Naive thymus-derived CD8-positive, alpha-beta T cell (primary cell): ENCODE results near the gene POU2F1. TPM values are rescaled to one million over a fixed set of nuclear protein-coding genes. Genes with fewer than 3 reads are reported as not detected.

Experiments
- ATAC-seq, 2 donors: fragments of 150-1000 bp; cut with Tn5 transposase in 1 of 2; sonication (Bioruptor Pico), chemical (Tn5 transposase) in 1 of 2; 1 replicate in 1 of 2; 2 replicates in 1 of 2; pipeline ENCODE4 v1.10.0; 2021; ENCODE audit warnings: mild to moderate bottlenecking in 2 of 2, moderate library complexity in 2 of 2
- POLR2A ChIA-PET: fragments of 350-600 bp; sonication (Branson Sonifier 250); formaldehyde crosslinking; loops from one replicate; lab custom pipeline; 2021; ENCODE audit warnings: antibody characterized with exemption; lab: Charles Lee
- DNase-seq, 10 donors: peaks; one replicate each; pipeline versions ENCODE4 v3.0.0 to v3.0.0-alpha.2; 2020 to 2022
- H3K27ac Mint-ChIP-seq, 10 donors: one replicate each; pipeline ENCODE4 v1.8.0; 2020 to 2022; ENCODE audit warnings: mild to moderate bottlenecking in 10 of 10, mixed read lengths in 10 of 10, moderate library complexity in 4 of 10, inconsistent platforms in 1 of 10
- H3K27me3 Mint-ChIP-seq, 5 donors: one replicate each; pipeline ENCODE4 v1.8.0; 2021 to 2022; ENCODE audit warnings: mixed read lengths in 5 of 5
- H3K36me3 Mint-ChIP-seq, 3 donors: one replicate each; pipeline ENCODE4 v1.8.0; 2020 to 2022; ENCODE audit warnings: mixed read lengths in 3 of 3, mild to moderate bottlenecking in 2 of 3, inconsistent platforms in 1 of 3
- H3K4me1 Mint-ChIP-seq, 4 donors: one replicate each; pipeline ENCODE4 v1.8.0; 2021 to 2022; ENCODE audit warnings: mixed read lengths in 4 of 4
- H3K4me3 Mint-ChIP-seq, 10 donors: one replicate each; pipeline ENCODE4 v1.8.0; 2020 to 2022; ENCODE audit warnings: mild to moderate bottlenecking in 10 of 10, mixed read lengths in 10 of 10, moderate library complexity in 6 of 10, inconsistent platforms in 1 of 10
- H3K9me3 Mint-ChIP-seq, 9 donors: one replicate each; pipeline ENCODE4 v1.8.0; 2020 to 2022; ENCODE audit warnings: mixed read lengths in 9 of 9, mild to moderate bottlenecking in 3 of 9, inconsistent platforms in 1 of 9, moderate library complexity in 1 of 9
- polyA plus RNA-seq, 3 donors: library from polyadenylated mRNA; unstranded; fragments of 300-500 nt; fragmentation: Illumina TruSeq; gene quantifications; one replicate each; pipeline ENCODE4 v1.2.3, GENCODE V29; 2021
- total RNA-seq, 8 experiments: library from RNA in 2 of 8; stranded (reverse) in 2 of 8; gene quantifications; one replicate each; pipeline ENCODE4 v1.2.3 and lab custom pipeline; 2021 to 2026

The POU2F1 gene
- total and polyA plus RNA-seq, 5 experiments from 2014 or later, result 5.0 to 22.9 (median 9.8) TPM

DNA sequence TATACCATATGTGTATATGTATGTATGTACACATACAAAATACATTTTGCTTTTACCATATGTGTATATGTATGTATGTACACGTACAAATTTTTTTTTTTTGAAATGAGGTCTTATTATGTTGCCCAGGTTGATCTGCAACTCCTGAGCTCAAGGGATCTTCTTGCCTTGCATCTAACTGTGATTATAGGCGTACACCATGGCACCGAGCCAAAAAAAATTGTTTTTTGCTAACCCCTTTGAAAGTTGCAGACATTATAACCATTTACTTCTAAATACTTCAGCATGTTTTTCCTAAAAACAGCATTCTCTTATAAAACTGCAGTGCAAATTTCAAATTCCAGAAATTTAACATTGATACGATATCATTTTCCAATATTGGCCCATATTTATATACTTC is 147.0 kb downstream of the POU2F1 start:
- Mint-ChIP-seq H3K4me1 (peaks cover 0 to 5% (median 1%) of the 10 kb centered on the region in 4 donors), H3K36me3 (peaks cover 0 to 40% (median 20%) of the 10 kb centered on the region in 3 donors), H3K27me3 (no peaks in the 10 kb centered on the region), H3K9me3 (no peaks in the 10 kb centered on the region), H3K4me3 (no peak overlapping the region), H3K27ac (no peak overlapping the region)
- POLR2A ChIA-PET, result interaction anchor here (0.6 kb wide), 1 partner anchor 17 kb away, joined by 3 read pairs; no protein-coding TSS in a partner anchor
- DNase-seq, result no peak
- ATAC-seq, result no peak

DNA sequence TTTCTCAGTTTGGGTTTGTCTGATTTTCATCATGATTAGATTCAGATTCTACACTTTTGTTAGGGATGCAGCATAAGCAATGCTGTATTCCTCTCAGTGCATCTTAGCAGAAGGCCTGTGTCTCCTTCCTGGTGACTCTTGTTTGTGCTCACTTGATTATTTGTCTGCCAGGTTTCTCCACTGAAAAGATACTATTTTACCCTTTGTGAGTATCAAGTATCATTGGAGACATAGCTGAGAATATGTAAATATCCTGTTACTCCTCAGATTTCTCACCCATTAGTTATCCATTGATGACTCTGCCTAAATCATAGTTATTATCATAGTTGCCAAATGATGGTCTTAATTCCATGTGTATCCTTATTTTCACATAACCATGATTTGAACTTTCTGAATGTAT is 148.5 kb downstream of the POU2F1 start:
- no peaks in the 10 kb centered on the region for H3K27me3 Mint-ChIP-seq
- ATAC-seq, result no peak
- H3K36me3 Mint-ChIP-seq, result peaks cover 0 to 53% (median 23%) of the 10 kb centered on the region in 3 donors
- H3K9me3 Mint-ChIP-seq, result no peaks in the 10 kb centered on the region
- peak overlapping the region in 1 of 10 donors; percentile 3 for H3K27ac Mint-ChIP-seq
- no peak overlapping the region for H3K4me3 Mint-ChIP-seq
- peaks cover 0 to 5% (median 0%) of the 10 kb centered on the region in 4 donors for H3K4me1 Mint-ChIP-seq
- POLR2A ChIA-PET, result no interaction called here
- DNase-seq, result no peak

DNA sequence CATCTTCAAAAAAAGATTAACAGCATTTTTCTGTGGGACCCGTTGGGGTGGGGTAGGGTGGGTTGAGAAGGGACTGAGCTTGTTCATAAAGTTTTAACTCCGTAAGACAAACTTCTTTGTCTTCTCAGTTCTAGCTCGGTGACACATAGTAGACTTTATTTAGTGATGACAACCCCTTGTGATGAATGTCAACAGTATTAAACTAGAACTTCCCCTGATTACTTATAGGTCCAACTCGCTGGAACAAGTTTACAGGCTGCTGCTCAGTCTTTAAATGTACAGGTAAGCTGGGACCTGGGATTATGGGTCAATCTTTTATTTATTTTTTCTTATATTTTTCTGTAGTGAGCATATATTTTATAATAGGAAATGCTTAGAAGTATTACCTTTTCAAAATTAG is 149.2 kb downstream of the POU2F1 start:
- no peaks in the 10 kb centered on the region for H3K27me3 Mint-ChIP-seq
- no peaks in the 10 kb centered on the region for H3K9me3 Mint-ChIP-seq
- H3K27ac Mint-ChIP-seq, result peak overlapping the region in 1 of 10 donors; percentile 20
- no peak for DNase-seq
- H3K4me1 Mint-ChIP-seq, result peaks cover 0 to 5% (median 0%) of the 10 kb centered on the region in 4 donors
- POLR2A ChIA-PET, result no interaction called here
- peaks cover 0 to 57% (median 25%) of the 10 kb centered on the region in 3 donors for H3K36me3 Mint-ChIP-seq
- no peak overlapping the region for H3K4me3 Mint-ChIP-seq
- no peak for ATAC-seq

DNA sequence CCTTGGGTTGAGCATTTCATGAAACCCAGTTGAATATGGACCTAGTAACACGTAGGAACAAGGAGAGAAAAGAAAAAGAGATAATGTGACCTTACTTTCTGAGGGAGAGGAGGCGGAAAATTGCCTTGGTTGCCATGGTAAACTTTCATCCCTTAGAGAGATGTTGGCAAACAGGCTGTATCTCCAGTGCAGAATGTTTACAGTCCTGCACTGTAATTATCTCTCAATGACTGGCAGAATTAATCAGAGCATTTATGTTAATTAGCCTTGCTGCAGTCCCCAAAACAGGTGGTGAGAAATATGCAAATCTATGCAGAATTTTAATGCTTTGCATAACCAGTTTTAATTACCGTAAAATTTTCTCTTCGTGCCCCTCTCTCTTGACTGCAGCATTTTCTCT is 150.3 kb downstream of the POU2F1 start:
- H3K27ac Mint-ChIP-seq, result no peak overlapping the region
- no peaks in the 10 kb centered on the region for H3K27me3 Mint-ChIP-seq
- peaks cover 0 to 5% (median 0%) of the 10 kb centered on the region in 4 donors for H3K4me1 Mint-ChIP-seq
- no peak for ATAC-seq
- no peaks in the 10 kb centered on the region for H3K9me3 Mint-ChIP-seq
- no peak overlapping the region for H3K4me3 Mint-ChIP-seq
- no peak for DNase-seq
- POLR2A ChIA-PET, result no interaction called here
- peaks cover 0 to 58% (median 21%) of the 10 kb centered on the region in 3 donors for H3K36me3 Mint-ChIP-seq

DNA sequence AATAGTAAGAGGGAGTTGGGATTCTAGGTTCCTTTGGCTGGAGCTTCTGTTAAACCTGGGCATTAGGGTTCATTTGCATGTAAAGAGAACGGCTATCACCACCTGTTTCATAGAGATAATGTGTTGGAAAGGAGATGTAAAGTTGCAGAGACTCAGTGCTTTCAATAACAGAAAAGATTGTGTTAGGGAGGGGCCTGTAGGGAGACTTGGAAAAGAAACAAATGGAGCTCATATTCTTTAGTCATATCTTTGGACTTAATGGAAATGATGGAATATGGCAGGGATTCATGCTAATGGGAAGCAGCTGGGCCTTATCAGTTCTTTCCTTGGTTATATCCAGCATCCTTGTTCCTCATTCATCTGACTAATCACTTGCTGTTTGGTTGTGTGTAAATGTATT is 152.7 kb downstream of the POU2F1 start:
- Mint-ChIP-seq H3K4me3 (no peak overlapping the region), H3K4me1 (peaks cover 0 to 5% (median 0%) of the 10 kb centered on the region in 4 donors), H3K9me3 (no peaks in the 10 kb centered on the region), H3K36me3 (peaks cover 6 to 67% (median 24%) of the 10 kb centered on the region in 3 donors), H3K27ac (no peak overlapping the region), H3K27me3 (no peaks in the 10 kb centered on the region)
- POLR2A ChIA-PET, result no interaction called here
- ATAC-seq, result no peak
- no peak for DNase-seq

DNA sequence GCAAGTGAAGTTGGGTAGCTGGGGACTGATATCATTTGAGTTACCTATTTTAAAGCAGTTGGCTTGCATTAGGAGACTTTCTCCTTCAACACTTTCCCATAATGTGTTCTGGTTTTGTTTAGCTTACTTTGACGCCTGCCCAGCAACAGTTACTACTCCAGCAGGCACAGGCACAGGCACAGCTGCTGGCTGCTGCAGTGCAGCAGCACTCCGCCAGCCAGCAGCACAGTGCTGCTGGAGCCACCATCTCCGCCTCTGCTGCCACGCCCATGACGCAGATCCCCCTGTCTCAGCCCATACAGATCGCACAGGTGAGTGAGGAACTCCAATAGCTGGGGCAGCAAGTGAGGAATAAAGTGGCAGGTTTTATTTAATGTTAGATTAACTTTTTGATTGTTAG is 153.3 kb downstream of the POU2F1 start:
- no peaks in the 10 kb centered on the region for H3K27me3 Mint-ChIP-seq
- ATAC-seq (no peak), DNase-seq (no peak)
- H3K4me1 Mint-ChIP-seq, result peaks cover 0 to 2% (median 0%) of the 10 kb centered on the region in 4 donors
- POLR2A ChIA-PET, result no interaction called here
- H3K9me3 Mint-ChIP-seq, result no peaks in the 10 kb centered on the region
- H3K36me3 Mint-ChIP-seq, result peaks cover 6 to 73% (median 26%) of the 10 kb centered on the region in 3 donors
- no peak overlapping the region for H3K4me3 Mint-ChIP-seq
- H3K27ac Mint-ChIP-seq, result no peak overlapping the region

DNA sequence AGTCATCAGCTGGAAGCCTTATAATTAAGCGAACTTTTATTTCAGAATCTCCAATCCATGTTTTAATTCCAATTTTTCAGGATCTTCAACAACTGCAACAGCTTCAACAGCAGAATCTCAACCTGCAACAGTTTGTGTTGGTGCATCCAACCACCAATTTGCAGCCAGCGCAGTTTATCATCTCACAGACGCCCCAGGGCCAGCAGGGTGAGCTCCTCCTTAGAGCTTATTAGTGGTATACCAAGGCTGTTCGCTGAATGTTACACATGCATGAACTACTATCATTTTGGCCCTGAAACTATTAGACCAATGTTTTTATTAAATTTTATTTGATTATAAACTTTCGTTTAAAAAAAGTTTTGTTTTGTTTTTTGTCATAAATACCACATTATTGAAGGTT is 155.3 kb downstream of the POU2F1 start:
- H3K4me3 Mint-ChIP-seq, result no peak overlapping the region
- DNase-seq (no peak), ATAC-seq (no peak)
- no peak overlapping the region for H3K27ac Mint-ChIP-seq
- H3K9me3 Mint-ChIP-seq, result no peaks in the 10 kb centered on the region
- H3K4me1 Mint-ChIP-seq, result peaks cover 0 to 2% (median 0%) of the 10 kb centered on the region in 4 donors
- POLR2A ChIA-PET, result no interaction called here
- H3K36me3 Mint-ChIP-seq, result peaks cover 6 to 81% (median 30%) of the 10 kb centered on the region in 3 donors
- no peaks in the 10 kb centered on the region for H3K27me3 Mint-ChIP-seq

DNA sequence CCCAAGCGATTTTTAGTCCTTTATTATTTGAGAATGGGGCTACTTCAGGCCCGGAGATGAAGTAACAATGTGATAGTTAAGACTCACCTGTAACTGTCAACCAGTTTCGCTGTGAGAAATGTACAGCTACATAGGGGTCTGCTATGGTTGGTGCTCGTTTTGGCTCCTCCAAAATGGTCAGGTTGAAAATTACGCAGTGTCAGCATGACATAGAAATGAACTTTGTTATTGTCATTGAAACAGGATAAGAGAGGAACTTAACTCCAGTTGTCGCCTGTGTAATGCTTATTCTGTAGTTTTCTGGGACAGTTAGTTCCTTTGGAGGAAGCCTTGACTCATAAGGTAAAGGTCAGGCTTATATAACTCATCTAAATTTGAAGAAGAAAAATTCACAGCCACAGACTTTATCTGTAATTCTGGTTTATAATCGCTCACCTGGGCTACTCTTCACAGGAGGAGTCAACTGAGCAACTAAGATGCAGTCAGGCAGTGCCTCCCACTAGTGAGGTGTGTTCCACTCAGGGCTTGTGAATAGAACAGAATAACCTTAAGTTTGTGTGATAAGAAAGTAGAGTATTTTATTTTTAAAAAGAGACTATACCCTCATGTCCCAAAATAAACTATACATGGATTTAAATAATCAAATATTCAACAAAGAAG is 166.7 kb downstream of the POU2F1 start:
- H3K27ac Mint-ChIP-seq, result no peak overlapping the region
- no peak for ATAC-seq
- no peak for DNase-seq
- peaks cover 0 to 2% (median 0%) of the 10 kb centered on the region in 4 donors for H3K4me1 Mint-ChIP-seq
- no peaks in the 10 kb centered on the region for H3K9me3 Mint-ChIP-seq
- peaks cover 0 to 56% (median 12%) of the 10 kb centered on the region in 3 donors for H3K36me3 Mint-ChIP-seq
- no peak overlapping the region for H3K4me3 Mint-ChIP-seq
- POLR2A ChIA-PET, result no interaction called here
- no peaks in the 10 kb centered on the region for H3K27me3 Mint-ChIP-seq

DNA sequence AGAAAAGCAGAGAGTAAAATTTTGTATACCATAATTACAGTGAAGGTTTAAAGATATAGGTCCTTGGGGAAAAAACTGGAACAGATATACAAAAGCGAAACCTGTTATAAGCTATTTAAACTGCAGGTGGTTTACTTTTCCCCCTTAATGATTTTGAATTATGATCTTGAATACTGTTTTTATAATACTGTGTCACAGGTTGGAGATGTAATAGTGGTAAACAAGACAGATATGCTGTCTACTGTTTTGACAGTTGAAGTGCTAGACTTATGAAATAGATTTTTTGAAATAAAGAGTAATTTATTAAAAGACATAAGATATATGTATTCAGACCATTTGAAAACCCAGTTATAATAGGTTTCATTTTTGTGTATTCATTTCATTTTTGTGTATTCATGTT is 168.3 kb downstream of the POU2F1 start:
- POLR2A ChIA-PET, result no interaction called here
- no peaks in the 10 kb centered on the region for H3K27me3 Mint-ChIP-seq
- no peaks in the 10 kb centered on the region for H3K9me3 Mint-ChIP-seq
- peaks cover 0 to 50% (median 12%) of the 10 kb centered on the region in 3 donors for H3K36me3 Mint-ChIP-seq
- DNase-seq, result no peak
- ATAC-seq, result no peak
- H3K27ac Mint-ChIP-seq, result no peak overlapping the region
- peaks cover 0 to 2% (median 0%) of the 10 kb centered on the region in 4 donors for H3K4me1 Mint-ChIP-seq
- H3K4me3 Mint-ChIP-seq, result no peak overlapping the region

DNA sequence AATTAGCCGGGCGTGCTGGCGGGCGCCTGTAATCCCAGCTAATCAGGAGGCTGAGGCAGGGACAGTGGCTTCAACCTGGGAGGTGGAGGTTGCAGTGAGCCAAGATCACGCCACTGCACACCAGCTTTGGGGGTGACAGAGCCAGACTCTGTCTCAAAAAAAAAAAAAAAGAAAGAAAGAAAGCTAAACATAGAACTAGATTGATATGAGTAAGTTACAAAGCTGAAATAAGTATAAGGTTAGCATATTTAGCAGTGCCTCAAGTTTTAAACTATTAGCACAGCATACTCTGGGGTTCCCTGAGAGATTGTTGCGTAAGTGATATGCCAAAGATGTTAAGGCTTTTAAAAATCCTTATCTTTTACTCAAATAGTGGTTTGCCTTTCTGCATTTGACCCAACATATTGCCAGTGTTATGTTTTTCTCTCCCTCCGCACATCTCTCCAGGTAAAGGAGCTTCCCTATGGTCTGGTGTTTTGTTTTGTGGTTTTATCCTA is 171.6 kb downstream of the POU2F1 start:
- peak overlapping the region in 1 of 10 donors; percentile 48 for H3K27ac Mint-ChIP-seq
- H3K4me3 Mint-ChIP-seq, result no peak overlapping the region
- POLR2A ChIA-PET, result no interaction called here
- no peaks in the 10 kb centered on the region for H3K9me3 Mint-ChIP-seq
- ATAC-seq, result no peak
- H3K36me3 Mint-ChIP-seq, result peaks cover 3 to 38% (median 5%) of the 10 kb centered on the region in 3 donors
- H3K4me1 Mint-ChIP-seq, result peaks cover 0 to under 1% (median 0%) of the 10 kb centered on the region in 4 donors
- H3K27me3 Mint-ChIP-seq, result no peaks in the 10 kb centered on the region
- no peak for DNase-seq

DNA sequence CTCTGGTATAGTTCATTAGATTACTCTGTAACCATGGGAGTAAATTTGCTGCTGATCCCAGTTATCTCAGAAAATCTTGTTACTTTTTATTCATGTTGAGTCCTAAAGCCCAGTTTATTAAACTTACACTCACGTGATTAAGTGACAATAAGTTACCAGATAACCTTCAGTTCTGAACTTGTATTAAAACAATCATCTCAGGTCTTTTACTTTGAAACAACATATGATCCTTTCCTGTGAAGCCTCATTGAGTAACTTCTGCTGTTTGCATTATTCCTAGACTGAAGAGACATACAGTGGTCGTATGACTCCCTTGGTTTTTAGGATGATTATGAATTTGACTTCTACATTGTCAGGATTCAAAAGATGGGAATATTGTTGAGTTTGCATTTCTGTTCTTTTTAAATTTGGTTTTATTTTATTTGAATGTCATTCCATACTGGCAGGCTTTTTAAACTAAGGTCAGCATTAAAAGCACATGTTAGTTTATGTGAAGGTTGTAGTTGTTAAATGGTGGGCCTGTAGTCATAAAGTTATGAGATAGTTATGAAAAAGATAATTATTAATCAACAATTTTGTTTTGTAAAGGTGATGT is 179.8 kb downstream of the POU2F1 start:
- no peak overlapping the region for H3K4me3 Mint-ChIP-seq
- peak overlapping the region in 1 of 10 donors; percentile 61 for H3K27ac Mint-ChIP-seq
- no peaks in the 10 kb centered on the region for H3K27me3 Mint-ChIP-seq
- no peaks in the 10 kb centered on the region for H3K9me3 Mint-ChIP-seq
- peaks cover 0 to 5% (median 1%) of the 10 kb centered on the region in 4 donors for H3K4me1 Mint-ChIP-seq
- peaks cover 3 to 74% (median 30%) of the 10 kb centered on the region in 3 donors for H3K36me3 Mint-ChIP-seq
- POLR2A ChIA-PET, result interaction anchor here (1.2 kb wide), 1 partner anchor 133 kb away, joined by 5 read pairs; no protein-coding TSS in a partner anchor
- DNase-seq (no peak), ATAC-seq (no peak)

DNA sequence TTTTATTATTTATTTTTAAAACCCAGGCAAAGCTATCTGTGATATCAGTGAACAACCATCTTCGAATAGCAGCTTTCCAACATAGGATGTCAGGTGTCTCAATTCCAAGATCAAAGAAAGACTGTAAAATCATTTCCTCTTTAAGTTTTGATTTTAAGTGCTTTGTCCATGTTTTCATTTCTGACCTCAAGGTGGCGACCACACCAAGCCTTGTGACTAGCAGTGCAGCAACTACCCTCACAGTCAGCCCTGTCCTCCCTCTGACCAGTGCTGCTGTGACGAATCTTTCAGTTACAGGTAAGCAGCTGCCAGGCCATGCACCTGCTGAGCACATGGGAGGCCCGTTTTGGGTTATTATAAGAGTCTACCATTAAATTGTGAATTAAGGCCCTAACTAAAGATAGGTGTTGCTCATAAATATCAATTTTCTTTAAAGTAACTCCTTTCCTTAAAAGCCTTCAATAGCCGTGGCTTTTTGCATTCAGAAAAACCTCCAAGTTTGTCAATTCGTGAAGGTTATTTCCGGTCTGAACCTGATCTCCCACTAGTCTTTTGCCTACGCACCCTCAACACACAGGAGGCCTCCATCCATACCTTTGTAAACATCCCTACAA is 180.7 kb downstream of the POU2F1 start:
- Mint-ChIP-seq H3K27ac (peak overlapping the region in 2 of 10 donors; percentile 63), H3K4me3 (no peak overlapping the region), H3K36me3 (peaks cover 0 to 76% (median 38%) of the 10 kb centered on the region in 3 donors), H3K4me1 (peaks cover 0 to 5% (median 1%) of the 10 kb centered on the region in 4 donors), H3K27me3 (no peaks in the 10 kb centered on the region), H3K9me3 (no peaks in the 10 kb centered on the region)
- ATAC-seq (peak; percentile 74 to 80), DNase-seq (peak; percentile 16 to 78 (median 42))
- POLR2A ChIA-PET, result interaction anchor here (1.0 to 1.4 kb wide), 3 partner anchors 117 to 132 kb away, joined by 3 to 5 read pairs (median 5); partner anchors contain the start of gene CD247
